GM12878 (cell line): ENCODE measurements around the gene PPP2R2B. TPM values are rescaled to one million over a fixed set of nuclear protein-coding genes. Genes with fewer than 3 reads are reported as not detected.

Experiments used
- ATAC-seq: fragments of 200-7000 bp; cut with Tn5 transposase; 3 replicates; pipeline ENCODE4 v1.9.1; 2020; ENCODE audit warnings: mild to moderate bottlenecking, moderate library complexity
- BruUV-seq: library from RNA; stranded (reverse); fragments of 400-500 nt; replicated peaks from 2 replicates; lab custom pipeline; 2021; lab: Mats Ljungman, UMichigan
- CTCF ChIA-PET: fragments of 300-600 bp; sonication (Branson Sonifier 250); formaldehyde crosslinking; extraction: SDS; loops from one replicate; lab custom pipeline; 2021; ENCODE audit warnings: inconsistent platforms; lab: Yijun Ruan, JAX
- POLR2A ChIA-PET: fragments of 350-600 bp; formaldehyde crosslinking; extraction: SDS; loops from one replicate; lab custom pipeline; 2021; ENCODE audit warnings: inconsistent platforms; lab: Charles Lee
- RAD21 ChIA-PET: fragments of 300-600 bp; sonication (Branson Sonifier 250); formaldehyde crosslinking; loops from one replicate; lab custom pipeline; 2023; ENCODE audit warnings: antibody characterized with exemption; ENCODE audit not compliant: unreplicated experiment; lab: Charles Lee
- SMC1A ChIA-PET: fragments of 300-600 bp; sonication (Branson Sonifier 250); formaldehyde crosslinking; loops from one replicate; lab custom pipeline; 2023; ENCODE audit not compliant: unreplicated experiment, uncharacterized antibody; lab: Charles Lee
- DNase-seq: peaks from one replicate; pipeline ENCODE4 v3.0.0-alpha.2; 2011; ENCODE audit warnings: low read depth, low spot score
- FAIRE-seq: peaks from 3 replicates; lab custom pipeline; 2011; peaks lifted over from hg19 to GRCh38; lab: Jason Lieb, UNC
- H2AFZ ChIP-seq: 2 replicates; pipeline ENCODE4 v1.6.0; 2011; ENCODE audit warnings: low read depth, low read length, control low read depth; ENCODE audit not compliant: control insufficient read depth
- H3K27ac ChIP-seq: 2 replicates; pipeline ENCODE4 v1.5.1; 2011; ENCODE audit warnings: control low read depth; ENCODE audit not compliant: control insufficient read depth, insufficient read depth
- H3K27me3 ChIP-seq, 2 experiments: replicated peaks in 1 of 2; 2 replicates each; pipeline versions ENCODE4 v1.6.0 to v1.6.1; 2011; ENCODE audit warnings: low read length in 1 of 2; ENCODE audit not compliant: control insufficient read depth in 2 of 2, insufficient read depth in 2 of 2
- H3K36me3 ChIP-seq, 2 experiments: 2 replicates each; pipeline ENCODE4 v1.5.1; 2011; ENCODE audit warnings: low read length in 1 of 2; ENCODE audit not compliant: control insufficient read depth in 2 of 2, insufficient read depth in 2 of 2
- H3K4me1 ChIP-seq: 2 replicates; pipeline ENCODE4 v1.6.1; 2011; ENCODE audit warnings: mild to moderate bottlenecking, low read length, moderate library complexity, mixed read lengths; ENCODE audit not compliant: control insufficient read depth, insufficient read depth
- H3K4me2 ChIP-seq: 2 replicates; pipeline ENCODE4 v1.6.0; 2011; ENCODE audit warnings: control low read depth; ENCODE audit not compliant: control insufficient read depth, insufficient read depth
- H3K4me3 ChIP-seq: fragments of 200-600 bp; sonication (generic); 2 replicates; pipeline ENCODE4 v1.5.1; 2016
- H3K79me2 ChIP-seq: 2 replicates; pipeline ENCODE4 v1.6.0; 2011; ENCODE audit warnings: low read length; ENCODE audit not compliant: control insufficient read depth, insufficient read depth
- H3K9ac ChIP-seq: 2 replicates; pipeline ENCODE4 v1.8.0; 2011; ENCODE audit warnings: low read length, control low read depth, mixed read lengths; ENCODE audit not compliant: control insufficient read depth, insufficient read depth
- H3K9me3 ChIP-seq: replicated peaks from 3 replicates; pipeline ENCODE4 v1.5.1; 2011; ENCODE audit warnings: mild to moderate bottlenecking, low read length; ENCODE audit not compliant: control insufficient read depth, insufficient read depth
- H4K20me1 ChIP-seq: 2 replicates; pipeline ENCODE4 v1.6.0; 2011; ENCODE audit not compliant: control insufficient read depth, insufficient read depth
- BCL11A ChIP-seq: IDR thresholded peaks from 2 replicates; pipeline ENCODE4 v1.6.1; 2011; ENCODE audit warnings: low read depth, low read length
- BHLHE40 ChIP-seq, 2 experiments: fragments of 450-650 bp in 1 of 2; IDR thresholded peaks; 2 replicates each; pipeline ENCODE4 v1.6.1; 2011 to 2017; ENCODE audit warnings: low read depth in 2 of 2, borderline replicate concordance in 1 of 2, improper control_type of control experiment in 1 of 2, low read length in 1 of 2, mild to moderate bottlenecking in 1 of 2
- CBFB ChIP-seq: IDR thresholded peaks from 2 replicates; pipeline ENCODE4 v1.6.1; 2016; ENCODE audit warnings: antibody characterized with exemption, low read depth
- CREM ChIP-seq: IDR thresholded peaks from 2 replicates; pipeline ENCODE4 v1.6.1; 2014; ENCODE audit warnings: antibody characterized with exemption, low read depth
- DPF2 ChIP-seq: fragments of 450-650 bp; IDR thresholded peaks from 2 replicates; pipeline ENCODE4 v1.6.1; 2017; ENCODE audit warnings: mild to moderate bottlenecking
- EGR1 ChIP-seq, 2 experiments: IDR thresholded peaks; 1 replicate in 1 of 2; 2 replicates in 1 of 2; pipeline ENCODE4 v1.6.1; 2011 to 2012; ENCODE audit warnings: low read depth in 2 of 2, low read length in 2 of 2, borderline replicate concordance in 1 of 2, mild to moderate bottlenecking in 1 of 2, moderate library complexity in 1 of 2
- IKZF1 ChIP-seq: fragments of 450-650 bp; conservative IDR thresholded peaks from 2 replicates; pipeline ENCODE4 v1.6.1; 2017; ENCODE audit warnings: antibody characterized with exemption, mild to moderate bottlenecking
- JUND ChIP-seq: IDR thresholded peaks from 2 replicates; pipeline ENCODE4 v1.6.1; 2012; ENCODE audit warnings: low read depth, mild to moderate bottlenecking, low read length, improper control_type of control experiment, moderate library complexity
- MTA3 ChIP-seq: IDR thresholded peaks from 2 replicates; pipeline ENCODE4 v1.6.1; 2012; ENCODE audit warnings: low read length, inconsistent platforms, borderline replicate concordance
- NR2F1 ChIP-seq: fragments of 450-650 bp; conservative IDR thresholded peaks from 2 replicates; pipeline ENCODE4 v1.6.1; 2017; ENCODE audit warnings: mild to moderate bottlenecking
- RBBP5 ChIP-seq: fragments of 200-600 bp; sonication (generic); conservative IDR thresholded peaks from 2 replicates; pipeline ENCODE4 v1.6.1; 2016
- SMAD1 ChIP-seq: fragments of 450-650 bp; IDR thresholded peaks from 2 replicates; pipeline ENCODE4 v1.6.1; 2018; ENCODE audit warnings: mild to moderate bottlenecking, low read depth; ENCODE audit not compliant: partially characterized antibody
- SUZ12 ChIP-seq: fragments of 200-600 bp; sonication (generic); IDR thresholded peaks from one replicate; pipeline ENCODE4 v1.6.1; 2018; ENCODE audit warnings: antibody characterized with exemption, mild to moderate bottlenecking; ENCODE audit not compliant: unreplicated experiment
- YBX1 ChIP-seq: fragments of 450-650 bp; IDR thresholded peaks from 2 replicates; pipeline ENCODE4 v1.6.1; 2016; ENCODE audit warnings: antibody characterized with exemption
- ZBTB40 ChIP-seq: fragments of 450-650 bp; IDR thresholded peaks from 2 replicates; pipeline ENCODE4 v1.6.1; 2016; ENCODE audit warnings: mild to moderate bottlenecking, moderate library complexity, borderline replicate concordance
- WGBS: methylation state at CpG from one replicate; pipeline ENCODE4 v1.1.6; 2016; ENCODE audit warnings: low lambda C conversion rate; ENCODE audit not compliant: insufficient replicate concordance, insufficient coverage; ENCODE audit errors: missing lambda C conversion rate; 5-methylcytosine and 5-hydroxymethylcytosine counted together
- in situ Hi-C: fragments of 300-500 bp; cut with MboI; formaldehyde crosslinking; loops from 9 replicates; pipeline ENCODE4 v1.14.3; 2018; ENCODE audit warnings: mixed read lengths
- intact Hi-C: fragments of 100-400 bp; cut with micrococcal nuclease; formaldehyde crosslinking; loops from one replicate; pipeline ENCODE4 v1.14.2; 2022; ENCODE audit not compliant: unreplicated experiment
- polyA plus RNA-seq, 11 experiments: library from polyadenylated mRNA; depleted of rRNA in 4 of 11; unstranded in 6 of 11; stranded (reverse) in 5 of 11; fragments of >200 nt; fragmentation: Nextera tagmentation in 4 of 11; fragmentation: Illumina TruSeq in 1 of 11; extraction: Ambion mirVana in 4 of 11; extraction: Trizol in 1 of 11; gene quantifications; 1 replicate in 1 of 11; 2 replicates in 10 of 11; pipeline versions ENCODE4 v1.2.1 to v1.2.3, GENCODE V29; 2011 to 2016; ENCODE audit warnings: inconsistent platforms in 2 of 11, missing spikeins in 2 of 11, low read depth in 1 of 11
- total RNA-seq, 4 experiments: library from RNA; depleted of rRNA in 3 of 4; stranded (reverse); fragments of >200 nt in 3 of 4; fragmentation: Illumina TruSeq in 1 of 4; extraction: Trizol in 1 of 4; gene quantifications; 2 replicates each; pipeline versions ENCODE4 v1.2.1 to v1.2.3, GENCODE V29; 2013 to 2021
- TF ChIP-seq, protein P1 (sequence below): fragments of 450-650 bp; formaldehyde crosslinking; IDR thresholded peaks from 2 replicates; pipeline ENCODE4 v1.4.0; 2022; ENCODE audit warnings: mild to moderate bottlenecking, moderate library complexity

The PPP2R2B gene
- total and polyA plus RNA-seq, 10 of the 15 experiments (the other 5 are each of a cell fraction or from before 2014, with no cell fraction given), result not detected

DNA sequence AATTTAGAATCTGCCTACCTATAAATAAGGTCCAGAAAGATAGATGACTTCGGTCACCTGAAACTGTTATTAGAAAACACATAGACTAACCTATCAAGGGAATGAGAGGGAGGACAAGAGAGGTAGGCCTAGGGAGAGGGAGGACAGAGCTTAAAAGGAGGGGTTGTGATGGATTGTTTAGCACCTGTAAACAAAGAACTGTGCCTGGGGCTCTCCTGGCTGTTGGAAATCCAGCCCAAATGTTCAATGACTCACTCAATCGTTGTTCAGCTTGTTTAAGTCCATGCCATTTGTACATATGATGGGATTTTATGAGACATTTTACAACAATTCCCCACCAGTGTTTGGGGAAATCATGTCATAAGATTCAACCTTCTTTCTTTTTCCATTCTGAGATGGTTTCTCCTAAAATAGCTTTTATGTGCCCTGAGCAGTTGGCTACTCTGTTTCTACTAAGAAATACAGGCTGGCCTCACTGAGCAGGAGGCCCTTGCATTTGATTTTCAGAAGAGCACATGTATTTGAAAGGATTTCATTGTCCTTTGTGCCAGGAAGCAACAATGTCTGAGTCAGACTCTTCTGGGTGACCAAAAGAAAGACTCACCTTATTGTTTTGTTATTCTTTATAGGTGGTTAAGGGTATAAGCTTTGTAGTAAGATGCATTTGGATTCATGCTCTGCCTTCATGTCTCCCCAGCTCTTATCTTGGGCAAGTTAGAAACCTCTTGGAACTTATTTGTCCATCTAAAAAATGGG, 314.4 kb downstream of the PPP2R2B start:
- Histone ChIP-seq H3K79me2 (no peaks in the 10 kb centered on the region), H3K27me3 (no peaks in the 10 kb centered on the region; a peak in 1 of 4 replicates), H3K4me1 (no peaks in the 10 kb centered on the region), H3K27ac (no peak overlapping the region), H3K9ac (no peak overlapping the region), H4K20me1 (no peaks in the 10 kb centered on the region; the same call in 1 of the 2 replicates), H3K4me3 (no peak overlapping the region), H3K4me2 (no peak overlapping the region), H3K36me3 (no peaks in the 10 kb centered on the region), H3K9me3 (no peaks in the 10 kb centered on the region), H2AFZ (no peak overlapping the region)
- DNase-seq (no peak), ATAC-seq (no peak), FAIRE-seq (no peak)
- ChIA-PET POLR2A (no interaction called here), SMC1A (interaction anchor here (0.8 kb wide), 1 partner anchor 403 kb away, joined by 3 read pairs; no protein-coding TSS in a partner anchor), RAD21 (interaction anchor here (1.2 kb wide), 1 partner anchor 402 kb away, joined by 3 read pairs; no protein-coding TSS in a partner anchor), CTCF (no interaction called here)
- intact Hi-C loops, result no loop called here
- BruUV-seq, result no TSS peak
- 3% methylated on average over 2 of the region's 2 CpGs for WGBS
- in situ Hi-C loops, result no loop called here
- TF ChIP-seq SMAD1 (no peak), ZBTB40 (no peak), DPF2 (no peak), RBBP5 (no peak), JUND (no peak), BHLHE40 (IDR thresholded peaks at IDR 0.05; ENCODE audit: borderline replicate concordance in 1 of 2, low read depth in 2 of 2, low read length in 1 of 2) (no peak), MTA3 (no peak), NR2F1 (no peak), EGR1 (IDR thresholded peaks at IDR 0.05; ENCODE audit: borderline replicate concordance in 1 of 2, low read depth in 2 of 2, low read length in 2 of 2) (no peak), CBFB (no peak), IKZF1 (no peak), BCL11A (no peak), YBX1 (no peak), SUZ12 (no peak), CREM (no peak)
- TF ChIP-seq, protein P1, sequence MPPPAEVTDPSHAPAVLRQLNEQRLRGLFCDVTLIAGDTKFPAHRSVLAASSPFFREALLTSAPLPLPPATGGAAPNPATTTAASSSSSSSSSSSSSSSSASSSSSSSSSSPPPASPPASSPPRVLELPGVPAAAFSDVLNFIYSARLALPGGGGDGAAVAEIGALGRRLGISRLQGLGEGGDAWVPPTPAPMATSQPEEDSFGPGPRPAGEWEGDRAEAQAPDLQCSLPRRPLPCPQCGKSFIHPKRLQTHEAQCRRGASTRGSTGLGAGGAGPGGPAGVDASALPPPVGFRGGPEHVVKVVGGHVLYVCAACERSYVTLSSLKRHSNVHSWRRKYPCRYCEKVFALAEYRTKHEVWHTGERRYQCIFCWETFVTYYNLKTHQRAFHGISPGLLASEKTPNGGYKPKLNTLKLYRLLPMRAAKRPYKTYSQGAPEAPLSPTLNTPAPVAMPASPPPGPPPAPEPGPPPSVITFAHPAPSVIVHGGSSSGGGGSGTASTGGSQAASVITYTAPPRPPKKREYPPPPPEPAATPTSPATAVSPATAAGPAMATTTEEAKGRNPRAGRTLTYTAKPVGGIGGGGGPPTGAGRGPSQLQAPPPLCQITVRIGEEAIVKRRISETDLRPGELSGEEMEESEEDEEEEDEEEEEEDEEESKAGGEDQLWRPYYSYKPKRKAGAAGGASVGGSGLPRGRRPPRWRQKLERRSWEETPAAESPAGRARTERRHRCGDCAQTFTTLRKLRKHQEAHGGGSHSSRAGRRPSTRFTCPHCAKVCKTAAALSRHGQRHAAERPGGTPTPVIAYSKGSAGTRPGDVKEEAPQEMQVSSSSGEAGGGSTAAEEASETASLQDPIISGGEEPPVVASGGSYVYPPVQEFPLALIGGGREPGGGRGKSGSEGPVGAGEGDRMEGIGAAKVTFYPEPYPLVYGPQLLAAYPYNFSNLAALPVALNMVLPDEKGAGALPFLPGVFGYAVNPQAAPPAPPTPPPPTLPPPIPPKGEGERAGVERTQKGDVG (CRISPR knock-in tag), result no peak
